ENCODE data around the gene ABCC1.
"Not testable (repeated sequence)": the region's sequence is repeated elsewhere in the genome, so short reads cannot be mapped to it uniquely, and the experiment has no call there.

The ABCC1 gene

GRCh38 chr16:15967655-15968315 is 18.4 kb downstream of the ABCC1 start:
- DNase-seq (ENCODE audit: low read depth, low spot score) = no peak

- DNase-seq (ENCODE audit: low read depth, low spot score) = peak; percentile 75
Measured at GRCh38 chr16:15970202-15970601, 20.8 kb downstream of the ABCC1 start.

GRCh38 chr16:15970743-15971439 is 21.5 kb downstream of the ABCC1 start:
- peak; percentile 97 for DNase-seq (ENCODE audit: low read depth, low spot score)

GRCh38 chr16:15971440-15971815 is 22.0 kb downstream of the ABCC1 start:
- DNase-seq (ENCODE audit: low read depth, low spot score) = no peak

- DNase-seq (ENCODE audit: low read depth, low spot score) = no peak
Measured at GRCh38 chr16:15972046-15972868, 22.8 kb downstream of the ABCC1 start.

- DNase-seq (ENCODE audit: low read depth, low spot score) = no peak
Measured at GRCh38 chr16:15973421-15973820, 24.0 kb downstream of the ABCC1 start.

- no peak for DNase-seq (ENCODE audit: low read depth, low spot score)
Measured at GRCh38 chr16:15974057-15974456, 24.6 kb downstream of the ABCC1 start.

GRCh38 chr16:15975172-15975571 is 25.8 kb downstream of the ABCC1 start:
- DNase-seq (ENCODE audit: low read depth, low spot score) = no peak

- DNase-seq (ENCODE audit: low read depth, low spot score) = peak; percentile 39
Measured at GRCh38 chr16:15976225-15976812, 26.9 kb downstream of the ABCC1 start.

GRCh38 chr16:15976929-15977637 is 27.7 kb downstream of the ABCC1 start:
- no peak for DNase-seq (ENCODE audit: low read depth, low spot score)

GRCh38 chr16:15979801-15980200 is 30.4 kb downstream of the ABCC1 start:
- no peak for DNase-seq (ENCODE audit: low read depth, low spot score)

- DNase-seq (ENCODE audit: low read depth, low spot score) = no peak
Measured at GRCh38 chr16:15980329-15980728, 30.9 kb downstream of the ABCC1 start.

GRCh38 chr16:15981382-15981781 is 32.0 kb downstream of the ABCC1 start:
- no peak for DNase-seq (ENCODE audit: low read depth, low spot score)

GRCh38 chr16:15982194-15982915 is 32.9 kb downstream of the ABCC1 start:
- not testable (repeated sequence) for DNase-seq (ENCODE audit: low read depth, low spot score)

- no peak for DNase-seq (ENCODE audit: low read depth, low spot score)
Measured at GRCh38 chr16:15983898-15984297, 34.5 kb downstream of the ABCC1 start.

- DNase-seq (ENCODE audit: low read depth, low spot score) = no peak
Measured at GRCh38 chr16:15985144-15985543, 35.7 kb downstream of the ABCC1 start.

- no peak for DNase-seq (ENCODE audit: low read depth, low spot score)
Measured at GRCh38 chr16:15986261-15986660, 36.8 kb downstream of the ABCC1 start.

GRCh38 chr16:15988268-15989013 is 39.0 kb downstream of the ABCC1 start:
- peak; percentile 36 for DNase-seq (ENCODE audit: low read depth, low spot score)

GRCh38 chr16:15990902-15991301 is 41.5 kb downstream of the ABCC1 start:
- DNase-seq (ENCODE audit: low read depth, low spot score) = no peak

GRCh38 chr16:15993128-15993527 is 43.7 kb downstream of the ABCC1 start:
- DNase-seq (ENCODE audit: low read depth, low spot score) = no peak
